Cardiac fibroblast (primary cell): ENCODE data around the gene HDAC4.
"Not testable (repeated sequence)": the region's sequence is repeated elsewhere in the genome, so short reads cannot be mapped to it uniquely, and the experiment has no call there.

Experiments used
- DNase-seq, 2 donors: peaks; one replicate each; pipeline versions ENCODE4 v3.0.0 to v3.0.0-alpha.2; 2010; ENCODE audit warnings: low read depth in 2 of 2
- H3K4me3 ChIP-seq, 2 donors: replicated peaks in 1 of 2; 1 replicate in 1 of 2; 2 replicates in 1 of 2; pipeline ENCODE4 v1.5.1; 2011; ENCODE audit warnings: low read depth in 2 of 2, low read length in 2 of 2, mild to moderate bottlenecking in 2 of 2, moderate library complexity in 1 of 2
- CTCF ChIP-seq: IDR thresholded peaks from one replicate; pipeline ENCODE4 v1.5.1; 2011; ENCODE audit warnings: low read depth, mild to moderate bottlenecking, low read length, inconsistent platforms

HDAC4 gene

GRCh38 chr2:239177325-239177724, 223.5 kb downstream of the HDAC4 start:
- DNase-seq = no peak
- TF ChIP-seq CTCF = no peak
- H3K4me3 ChIP-seq = no peak overlapping the region

GRCh38 chr2:239176138-239176803, 224.5 kb downstream of the HDAC4 start:
- not testable (repeated sequence) for H3K4me3 ChIP-seq, DNase-seq

GRCh38 chr2:239175181-239175580, 225.6 kb downstream of the HDAC4 start:
- TF ChIP-seq CTCF = no peak
- no peak for DNase-seq
- no peak overlapping the region for H3K4me3 ChIP-seq

GRCh38 chr2:239173301-239173700, 227.5 kb downstream of the HDAC4 start:
- no peak for DNase-seq
- H3K4me3 ChIP-seq = no peak overlapping the region
- no peak for TF ChIP-seq CTCF

- TF ChIP-seq CTCF = no peak
- DNase-seq = no peak
- no peak overlapping the region for H3K4me3 ChIP-seq
Measured at GRCh38 chr2:239171643-239172042, 229.2 kb downstream of the HDAC4 start.

GRCh38 chr2:239169311-239170048, 231.3 kb downstream of the HDAC4 start:
- no peak for DNase-seq
- no peak overlapping the region for H3K4me3 ChIP-seq
- no peak for TF ChIP-seq CTCF

GRCh38 chr2:239168575-239168974, 232.2 kb downstream of the HDAC4 start:
- H3K4me3 ChIP-seq = no peak overlapping the region
- TF ChIP-seq CTCF = no peak
- no peak for DNase-seq
